GM23338 (cell line): ENCODE data around the gene ZNF692. TPM values are rescaled to one million over a fixed set of nuclear protein-coding genes. Genes with fewer than 3 reads are reported as not detected.

Experiments used
- ATAC-seq: fragments of 200-7000 bp; cut with Tn5 transposase; 3 replicates; pipeline ENCODE4 v1.9.1; 2020
- DNase-seq: peaks from one replicate; pipeline ENCODE4 v3.0.0-alpha.2; 2015; ENCODE audit warnings: low spot score
- H2AFZ ChIP-seq: fragments of 200-600 bp; sonication (generic); 2 replicates; pipeline ENCODE4 v1.8.0; 2016; ENCODE audit warnings: antibody characterized with exemption, mild to moderate bottlenecking, moderate library complexity
- H3F3A ChIP-seq: fragments of 200-600 bp; sonication (generic); replicated peaks from 2 replicates; pipeline ENCODE4 v1.8.0; 2017; ENCODE audit warnings: antibody characterized with exemption, mixed run types, low read depth
- H3K27ac ChIP-seq: fragments of 200-600 bp; sonication (generic); 2 replicates; pipeline ENCODE4 v1.6.1; 2016; ENCODE audit warnings: low read depth
- H3K27me3 ChIP-seq: fragments of 200-600 bp; sonication (generic); 2 replicates; pipeline ENCODE4 v1.8.0; 2016; ENCODE audit warnings: mild to moderate bottlenecking, mixed run types, moderate library complexity; ENCODE audit not compliant: insufficient read depth
- H3K36me3 ChIP-seq: fragments of 200-600 bp; sonication (generic); 2 replicates; pipeline ENCODE4 v1.8.0; 2016; ENCODE audit warnings: mild to moderate bottlenecking; ENCODE audit not compliant: insufficient read depth
- H3K4me1 ChIP-seq: fragments of 200-600 bp; sonication (generic); 2 replicates; pipeline ENCODE4 v1.8.0; 2016; ENCODE audit warnings: mild to moderate bottlenecking, moderate library complexity; ENCODE audit not compliant: insufficient read depth
- H3K4me2 ChIP-seq: fragments of 200-600 bp; sonication (generic); 2 replicates; pipeline ENCODE4 v1.7.1; 2017; ENCODE audit warnings: mixed run types
- H3K4me3 ChIP-seq: fragments of 200-600 bp; sonication (generic); 2 replicates; pipeline ENCODE4 v1.6.1; 2016; ENCODE audit warnings: mixed run types
- H3K79me2 ChIP-seq: fragments of 200-600 bp; sonication (generic); replicated peaks from 2 replicates; pipeline ENCODE4 v1.8.0; 2017; ENCODE audit warnings: mild to moderate bottlenecking; ENCODE audit not compliant: insufficient read depth
- H3K9me2 ChIP-seq: fragments of 200-600 bp; sonication (generic); 2 replicates; pipeline ENCODE4 v1.8.0; 2017; ENCODE audit not compliant: insufficient read depth
- H4K20me1 ChIP-seq: fragments of 200-600 bp; sonication (generic); replicated peaks from 2 replicates; pipeline ENCODE4 v1.8.0; 2017; ENCODE audit warnings: mild to moderate bottlenecking; ENCODE audit not compliant: insufficient read depth
- H3K27ac Mint-ChIP-seq: 2 replicates; pipeline ENCODE4 v1.8.0; 2020; ENCODE audit warnings: inconsistent platforms, mild to moderate bottlenecking, moderate library complexity, mixed read lengths
- H3K27me3 Mint-ChIP-seq: 3 replicates; pipeline ENCODE4 v1.8.0; 2022; ENCODE audit warnings: low read depth, mild to moderate bottlenecking, moderate library complexity, mixed read lengths, inconsistent platforms; ENCODE audit not compliant: insufficient read depth, poor library complexity
- H3K36me3 Mint-ChIP-seq: 3 replicates; pipeline ENCODE4 v1.8.0; 2021; ENCODE audit warnings: low read depth, mild to moderate bottlenecking, inconsistent platforms, moderate library complexity, mixed read lengths
- H3K4me1 Mint-ChIP-seq: 3 replicates; pipeline ENCODE4 v1.8.0; 2020; ENCODE audit warnings: mild to moderate bottlenecking, inconsistent platforms, mixed read lengths
- H3K4me3 Mint-ChIP-seq: 3 replicates; pipeline ENCODE4 v1.8.0; 2021; ENCODE audit warnings: moderate library complexity, mild to moderate bottlenecking, inconsistent platforms, mixed read lengths
- H3K9me3 Mint-ChIP-seq: 3 replicates; pipeline ENCODE4 v1.8.0; 2020; ENCODE audit warnings: moderate library complexity, mild to moderate bottlenecking, inconsistent platforms, mixed read lengths
- CREB1 ChIP-seq: fragments of 250-450 bp; sonication (Bioruptor Pico); IDR thresholded peaks from 2 replicates; pipeline ENCODE4 v1.5.0; 2020; ENCODE audit warnings: low read depth, mild to moderate bottlenecking, moderate library complexity
- CTCF ChIP-seq, 2 experiments: fragments of 200-600 bp in 1 of 2; sonication (generic) in 1 of 2; conservative IDR thresholded peaks; 2 replicates each; pipeline versions ENCODE4 v1.5.1 to v1.6.1; 2016 to 2017; ENCODE audit warnings: antibody characterized with exemption in 2 of 2, low read depth in 2 of 2, mild to moderate bottlenecking in 2 of 2, moderate library complexity in 1 of 2
- ETS1 ChIP-seq: IDR thresholded peaks from 2 replicates; pipeline ENCODE4 v1.6.1; 2016; ENCODE audit warnings: antibody characterized with exemption
- EZH2 ChIP-seq: fragments of 200-600 bp; sonication (generic); IDR thresholded peaks from one replicate; pipeline ENCODE4 v1.8.0; 2017; ENCODE audit warnings: antibody characterized with exemption, mild to moderate bottlenecking, low read depth; ENCODE audit not compliant: unreplicated experiment
- EZH2phosphoT487 ChIP-seq: fragments of 200-600 bp; sonication (generic); IDR thresholded peaks from one replicate; pipeline ENCODE4 v1.8.1; 2018; ENCODE audit warnings: antibody characterized with exemption; ENCODE audit not compliant: unreplicated experiment
- JUNB ChIP-seq: IDR thresholded peaks from one replicate; pipeline ENCODE4 v1.6.1; 2016; ENCODE audit warnings: antibody characterized with exemption; ENCODE audit not compliant: unreplicated experiment
- NANOG ChIP-seq: IDR thresholded peaks from 2 replicates; pipeline ENCODE4 v1.6.1; 2016; ENCODE audit warnings: antibody characterized with exemption, borderline replicate concordance
- POLR2AphosphoS5 ChIP-seq: IDR thresholded peaks from 2 replicates; pipeline ENCODE4 v1.6.1; 2016; ENCODE audit warnings: antibody characterized with exemption, low read depth
- REST ChIP-seq: IDR thresholded peaks from one replicate; pipeline ENCODE4 v1.6.1; 2018; ENCODE audit warnings: antibody characterized with exemption; ENCODE audit not compliant: unreplicated experiment
- STAT1 ChIP-seq: IDR thresholded peaks from one replicate; pipeline ENCODE4 v1.6.1; 2016; ENCODE audit warnings: antibody characterized with exemption; ENCODE audit not compliant: unreplicated experiment
- ZNF114 ChIP-seq: fragments of 250-450 bp; sonication (Bioruptor Pico); IDR thresholded peaks from 2 replicates; pipeline ENCODE4 v1.5.0; 2020; ENCODE audit warnings: mild to moderate bottlenecking, moderate library complexity
- ZNF331 ChIP-seq: fragments of 250-450 bp; sonication (Bioruptor Pico); IDR thresholded peaks from 2 replicates; pipeline ENCODE4 v1.5.0; 2020; ENCODE audit warnings: low read depth, mild to moderate bottlenecking, moderate library complexity
- ZNF462 ChIP-seq: fragments of 250-450 bp; sonication (Bioruptor Pico); IDR thresholded peaks from 2 replicates; pipeline ENCODE4 v1.5.0; 2020; ENCODE audit warnings: mild to moderate bottlenecking, moderate library complexity
- polyA plus RNA-seq: library from polyadenylated mRNA; unstranded; fragments of >200 nt; fragmentation: Nextera tagmentation; extraction: Ambion mirVana; gene quantifications from 2 replicates; pipeline ENCODE4 v1.2.1, GENCODE V29; 2016
- total RNA-seq: library from RNA; depleted of rRNA; stranded (reverse); fragments of >200 nt; shearing (Covaris generic); gene quantifications from 2 replicates; pipeline ENCODE4 v1.2.3, GENCODE V29; 2014

The ZNF692 gene
- total and polyA plus RNA-seq, 2 experiments from 2014 or later = 41.2 to 57.1 TPM

- no peak for ATAC-seq
- Histone ChIP-seq H3K79me2 (no peaks in the 10 kb centered on the region), H3K4me1 (no peaks in the 10 kb centered on the region), H2AFZ (no peak overlapping the region), H3F3A (no peaks in the 10 kb centered on the region), H3K4me2 (no peak overlapping the region), H4K20me1 (no peaks in the 10 kb centered on the region), H3K27ac (no peak overlapping the region), H3K4me3 (no peak overlapping the region), H3K36me3 (no peaks in the 10 kb centered on the region), H3K9me2 (no peaks in the 10 kb centered on the region), H3K27me3 (no peaks in the 10 kb centered on the region)
- no peak for DNase-seq
- Mint-ChIP-seq H3K27me3 (peaks cover 17% of the 10 kb centered on the region), H3K36me3 (peaks cover 31% of the 10 kb centered on the region), H3K4me1 (no peaks in the 10 kb centered on the region), H3K9me3 (peaks cover 22% of the 10 kb centered on the region), H3K27ac (no peak overlapping the region), H3K4me3 (no peak overlapping the region)
- no peak for TF ChIP-seq CREB1 (CRISPR knock-in tag)
- no peak for TF ChIP-seq REST
- TF ChIP-seq NANOG = no peak
- TF ChIP-seq ZNF331 (CRISPR knock-in tag) = no peak
- TF ChIP-seq ETS1 = no peak
- TF ChIP-seq ZNF114 = no peak
- TF ChIP-seq EZH2 = no peak
- no peak for TF ChIP-seq ZNF462 (CRISPR knock-in tag)
- no peak for TF ChIP-seq STAT1
- TF ChIP-seq JUNB = no peak
- TF ChIP-seq EZH2phosphoT487 = no peak
- TF ChIP-seq POLR2AphosphoS5 = no peak
- TF ChIP-seq CTCF (conservative IDR thresholded peaks at IDR 0.05; ENCODE audit: low read depth in 2 of 2) = no peak
These were observed 50.0 kb downstream of the ZNF692 start for GRCh38 chr1:248808876-248809275.
